Activated naive CD4-positive, alpha-beta T cell treated with anti-CD3 and anti-CD28 coated beads, Interleukin-2, amount 10 ng/mL, durations not matched to agents 7 days and 5 days (primary cell): ENCODE data around the gene MNX1.

Source experiments
- CTCF ChIA-PET: fragments of 350-600 bp; sonication (Branson Sonifier 250); formaldehyde crosslinking; loops from one replicate; lab custom pipeline; 2021; ENCODE audit warnings: antibody characterized with exemption; lab: Charles Lee
- DNase-seq: peaks from one replicate; pipeline ENCODE4 v3.0.0-alpha.2; 2020
- H3K27ac Mint-ChIP-seq: one replicate; pipeline ENCODE4 v1.8.0; 2021; ENCODE audit warnings: mild to moderate bottlenecking, moderate library complexity, mixed read lengths
- H3K27me3 Mint-ChIP-seq: one replicate; pipeline ENCODE4 v1.8.0; 2021; ENCODE audit warnings: mild to moderate bottlenecking, mixed read lengths
- H3K36me3 Mint-ChIP-seq: one replicate; pipeline ENCODE4 v1.8.0; 2021; ENCODE audit warnings: mixed read lengths
- H3K4me1 Mint-ChIP-seq: one replicate; pipeline ENCODE4 v1.8.0; 2021; ENCODE audit warnings: mixed read lengths
- H3K4me3 Mint-ChIP-seq: one replicate; pipeline ENCODE4 v1.8.0; 2021; ENCODE audit warnings: mild to moderate bottlenecking, moderate library complexity, mixed read lengths
- H3K9me3 Mint-ChIP-seq: one replicate; pipeline ENCODE4 v1.8.0; 2021; ENCODE audit warnings: mixed read lengths

The MNX1 gene

GRCh38 chr7:156993021-156993924, 17.2 kb downstream of the MNX1 start:
- Mint-ChIP-seq H3K9me3 (no peaks in the 10 kb centered on the region), H3K4me1 (no peaks in the 10 kb centered on the region), H3K4me3 (no peak overlapping the region), H3K36me3 (no peaks in the 10 kb centered on the region), H3K27me3 (peaks cover 69% of the 10 kb centered on the region), H3K27ac (no peak overlapping the region)
- no peak for DNase-seq
- CTCF ChIA-PET, result interaction anchor here (0.9 kb wide), 1 partner anchor 23 kb away, joined by 3 read pairs; no protein-coding TSS in a partner anchor

DNA sequence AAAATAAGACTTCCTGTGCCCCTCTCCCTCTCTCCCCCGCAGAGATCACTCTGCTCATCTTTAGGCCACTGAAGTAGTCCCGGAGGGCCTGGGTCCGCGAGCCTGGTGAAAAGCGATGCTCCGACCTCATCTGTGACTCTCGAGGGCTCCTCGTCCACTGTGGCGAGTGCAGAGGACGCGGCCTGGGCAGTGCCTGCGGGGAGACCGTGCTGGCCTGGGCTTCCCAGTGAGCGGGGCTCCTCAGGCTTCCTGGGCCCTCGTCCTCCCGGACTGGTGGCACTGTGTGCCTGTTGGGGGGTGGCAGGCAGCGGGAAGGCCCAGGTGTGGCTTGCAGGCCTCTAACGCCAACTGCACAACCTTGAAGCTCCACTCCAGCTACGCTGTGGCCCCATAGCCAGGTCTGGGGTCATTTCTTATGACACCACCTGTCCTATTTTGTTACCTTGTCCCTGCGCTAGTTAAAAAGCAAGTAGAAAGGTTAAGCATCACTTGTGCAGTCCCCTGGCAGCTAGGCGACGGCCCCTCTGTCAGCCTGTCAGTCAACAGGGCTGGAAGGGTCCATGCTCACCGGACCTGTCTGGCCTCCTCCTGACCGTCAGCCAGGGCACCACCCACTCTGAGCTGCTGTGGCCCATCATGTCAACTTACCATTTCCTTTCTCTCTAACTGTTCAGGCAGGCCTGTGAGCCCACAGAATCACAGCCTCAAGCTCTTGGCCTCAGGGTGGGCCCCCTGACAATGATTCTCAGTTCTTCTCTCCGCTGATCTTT, 20.5 kb downstream of the MNX1 start:
- no peaks in the 10 kb centered on the region for H3K36me3 Mint-ChIP-seq
- no peak for DNase-seq
- H3K27me3 Mint-ChIP-seq, result peaks cover 38% of the 10 kb centered on the region
- H3K4me3 Mint-ChIP-seq, result no peak overlapping the region
- H3K27ac Mint-ChIP-seq, result no peak overlapping the region
- H3K9me3 Mint-ChIP-seq, result no peaks in the 10 kb centered on the region
- CTCF ChIA-PET, result no interaction called here
- no peaks in the 10 kb centered on the region for H3K4me1 Mint-ChIP-seq

GRCh38 chr7:156988343-156989185, 21.9 kb downstream of the MNX1 start:
- DNase-seq, result no peak
- Mint-ChIP-seq H3K27ac (no peak overlapping the region), H3K9me3 (no peaks in the 10 kb centered on the region), H3K36me3 (no peaks in the 10 kb centered on the region), H3K4me1 (no peaks in the 10 kb centered on the region), H3K4me3 (no peak overlapping the region), H3K27me3 (peaks cover 24% of the 10 kb centered on the region)
- CTCF ChIA-PET, result interaction anchor here (0.7 kb wide), 1 partner anchor 10 kb away, joined by 3 read pairs; no protein-coding TSS in a partner anchor

- H3K27ac Mint-ChIP-seq, result no peak overlapping the region
- DNase-seq, result no peak
- no peaks in the 10 kb centered on the region for H3K4me1 Mint-ChIP-seq
- H3K27me3 Mint-ChIP-seq, result peaks cover 9% of the 10 kb centered on the region
- H3K36me3 Mint-ChIP-seq, result no peaks in the 10 kb centered on the region
- no peak overlapping the region for H3K4me3 Mint-ChIP-seq
- no peaks in the 10 kb centered on the region for H3K9me3 Mint-ChIP-seq
- CTCF ChIA-PET, result no interaction called here
Measured at GRCh38 chr7:156986378-156986777, 24.1 kb downstream of the MNX1 start.

GRCh38 chr7:156985101-156985992, 25.1 kb downstream of the MNX1 start:
- no peak for DNase-seq
- CTCF ChIA-PET, result no interaction called here
- no peaks in the 10 kb centered on the region for H3K36me3 Mint-ChIP-seq
- no peak overlapping the region for H3K4me3 Mint-ChIP-seq
- peaks cover 9% of the 10 kb centered on the region for H3K27me3 Mint-ChIP-seq
- H3K9me3 Mint-ChIP-seq, result no peaks in the 10 kb centered on the region
- H3K4me1 Mint-ChIP-seq, result no peaks in the 10 kb centered on the region
- no peak overlapping the region for H3K27ac Mint-ChIP-seq

- Mint-ChIP-seq H3K4me3 (no peak overlapping the region), H3K36me3 (peaks cover 6% of the 10 kb centered on the region), H3K4me1 (no peaks in the 10 kb centered on the region), H3K9me3 (peaks cover 5% of the 10 kb centered on the region), H3K27me3 (peaks cover 9% of the 10 kb centered on the region), H3K27ac (no peak overlapping the region)
- CTCF ChIA-PET, result no interaction called here
- DNase-seq, result no peak
Measured at GRCh38 chr7:156984174-156984891, 26.1 kb downstream of the MNX1 start.

- Mint-ChIP-seq H3K4me1 (no peaks in the 10 kb centered on the region), H3K9me3 (peaks cover 7% of the 10 kb centered on the region), H3K27me3 (no peaks in the 10 kb centered on the region), H3K36me3 (peaks cover 13% of the 10 kb centered on the region), H3K4me3 (no peak overlapping the region), H3K27ac (no peak overlapping the region)
- no peak for DNase-seq
- CTCF ChIA-PET, result no interaction called here
Measured at GRCh38 chr7:156979711-156980110, 30.8 kb downstream of the MNX1 start.

DNA sequence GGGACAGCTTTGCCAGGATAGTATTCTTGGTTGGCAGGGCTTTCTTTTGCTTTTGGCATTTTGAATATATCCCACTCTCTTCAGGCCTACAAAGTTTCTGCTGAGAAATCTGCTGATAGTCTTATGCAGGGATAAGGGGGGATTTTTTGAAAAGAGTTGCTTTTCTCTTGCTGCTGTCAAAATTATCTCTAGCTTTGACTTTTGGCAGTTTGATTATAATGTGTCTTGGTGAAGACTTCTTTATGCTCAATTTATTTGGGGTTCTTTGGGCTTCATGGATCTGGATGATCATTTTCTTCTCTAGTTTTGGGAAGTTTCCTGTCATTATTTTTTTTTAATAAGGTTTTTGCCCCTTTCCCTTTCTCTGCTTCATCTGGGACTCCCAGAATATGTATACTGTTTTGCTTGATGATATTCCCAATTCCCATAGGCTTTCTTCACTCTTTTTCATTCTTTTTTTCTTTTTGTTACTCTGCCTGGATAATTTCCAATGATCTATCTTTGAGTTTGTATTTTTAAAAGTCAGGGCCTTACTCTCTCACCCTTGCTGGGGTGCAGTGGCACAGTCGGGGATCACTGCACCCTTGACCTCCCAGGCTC, 31.4 kb downstream of the MNX1 start:
- no peak for DNase-seq
- Mint-ChIP-seq H3K36me3 (peaks cover 13% of the 10 kb centered on the region), H3K4me3 (no peak overlapping the region), H3K4me1 (no peaks in the 10 kb centered on the region), H3K27me3 (no peaks in the 10 kb centered on the region), H3K9me3 (peaks cover 7% of the 10 kb centered on the region), H3K27ac (no peak overlapping the region)
- CTCF ChIA-PET, result interaction anchor here (0.8 to 1.3 kb wide), 2 partner anchors 10 kb away, joined by 3 to 5 read pairs; no protein-coding TSS in a partner anchor

- Mint-ChIP-seq H3K4me1 (no peaks in the 10 kb centered on the region), H3K9me3 (peaks cover 7% of the 10 kb centered on the region), H3K27ac (no peak overlapping the region), H3K4me3 (no peak overlapping the region), H3K36me3 (peaks cover 20% of the 10 kb centered on the region), H3K27me3 (no peaks in the 10 kb centered on the region)
- DNase-seq, result no peak
- CTCF ChIA-PET, result no interaction called here
Measured at GRCh38 chr7:156975620-156976019, 34.8 kb downstream of the MNX1 start.

- Mint-ChIP-seq H3K36me3 (peaks cover 21% of the 10 kb centered on the region), H3K27me3 (no peaks in the 10 kb centered on the region)
- no peak for DNase-seq
Measured at GRCh38 chr7:156969972-156970420, 40.5 kb downstream of the MNX1 start.

GRCh38 chr7:156968183-156968582, 42.3 kb downstream of the MNX1 start:
- no peak for DNase-seq
- H3K36me3 Mint-ChIP-seq, result peaks cover 32% of the 10 kb centered on the region
- H3K4me3 Mint-ChIP-seq, result no peak overlapping the region
- H3K27me3 Mint-ChIP-seq, result no peaks in the 10 kb centered on the region
- H3K4me1 Mint-ChIP-seq, result no peaks in the 10 kb centered on the region
- no peak overlapping the region for H3K27ac Mint-ChIP-seq
- no peaks in the 10 kb centered on the region for H3K9me3 Mint-ChIP-seq
- CTCF ChIA-PET, result interaction anchor here (0.6 kb wide), 1 partner anchor 383 kb away, joined by 3 read pairs; no protein-coding TSS in a partner anchor

More at GRCh38 chr7:156969972-156970420, 40.5 kb downstream of the MNX1 start:
- Mint-ChIP-seq H3K27ac (no peak overlapping the region), H3K9me3 (no peaks in the 10 kb centered on the region), H3K4me1 (no peaks in the 10 kb centered on the region), H3K4me3 (no peak overlapping the region)
- CTCF ChIA-PET, result interaction anchor here (0.7 to 1.8 kb wide), 9 partner anchors 8 to 419 kb away, joined by 3 to 5 read pairs (median 4); no protein-coding TSS in a partner anchor

DNA sequence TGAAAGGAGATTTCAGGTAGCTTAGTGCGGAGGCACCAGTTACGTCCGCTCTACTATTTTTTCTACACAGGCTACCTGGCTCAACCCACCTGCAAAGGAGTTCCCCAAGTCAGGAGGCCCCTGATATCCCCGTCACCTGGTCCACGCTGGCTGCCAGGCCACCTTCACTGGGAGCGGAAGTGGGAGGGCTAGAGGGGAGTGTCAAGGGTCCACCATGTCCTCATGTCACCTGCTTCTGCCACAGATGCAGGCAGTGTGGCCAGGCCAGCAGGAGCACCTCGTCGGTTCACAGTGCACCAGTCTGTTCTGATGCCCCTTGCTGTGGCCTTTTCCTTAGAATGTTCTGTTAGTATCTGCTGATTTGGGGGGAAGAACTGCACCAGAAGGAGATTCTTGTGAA, 44.1 kb downstream of the MNX1 start:
- H3K9me3 Mint-ChIP-seq, result no peaks in the 10 kb centered on the region
- CTCF ChIA-PET, result interaction anchor here (1.4 kb wide), 1 partner anchor 17 kb away, joined by 4 read pairs; the partner anchor contains the start of gene NOM1
- no peak for DNase-seq
- H3K36me3 Mint-ChIP-seq, result peaks cover 39% of the 10 kb centered on the region
- no peaks in the 10 kb centered on the region for H3K4me1 Mint-ChIP-seq
- no peaks in the 10 kb centered on the region for H3K27me3 Mint-ChIP-seq
- H3K27ac Mint-ChIP-seq, result no peak overlapping the region
- no peak overlapping the region for H3K4me3 Mint-ChIP-seq
